Activated CD4-positive, alpha-beta T cell treated with anti-CD3 and anti-CD28 coated beads for 24 hours (primary cell): ENCODE data around the gene GAS5.
"Not testable (repeated sequence)": the region's sequence is repeated elsewhere in the genome, so short reads cannot be mapped to it uniquely, and the experiment has no call there.

Experiments used
- DNase-seq, 2 donors: peaks; one replicate each; pipeline ENCODE4 v3.0.0-alpha.2; 2020; ENCODE audit warnings: low read depth in 2 of 2

Gene GAS5

DNA sequence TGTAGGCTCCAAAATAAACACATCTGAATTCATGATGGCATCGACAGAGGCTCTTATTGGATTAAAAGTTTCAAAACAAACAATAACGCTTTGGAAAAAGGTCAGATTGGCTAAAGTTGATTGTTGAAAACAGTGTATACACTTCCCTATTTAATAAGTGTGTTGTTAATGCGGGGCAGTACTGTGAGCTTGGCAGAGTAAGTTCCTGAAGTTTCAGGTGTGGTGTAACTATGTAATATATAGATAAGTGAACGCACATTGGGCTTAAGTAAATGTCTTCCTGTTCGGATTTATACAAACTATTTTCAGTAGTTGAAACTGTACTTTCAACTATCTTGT is 1.2 kb upstream of the GAS5 start:
- DNase-seq: no peak

DNA sequence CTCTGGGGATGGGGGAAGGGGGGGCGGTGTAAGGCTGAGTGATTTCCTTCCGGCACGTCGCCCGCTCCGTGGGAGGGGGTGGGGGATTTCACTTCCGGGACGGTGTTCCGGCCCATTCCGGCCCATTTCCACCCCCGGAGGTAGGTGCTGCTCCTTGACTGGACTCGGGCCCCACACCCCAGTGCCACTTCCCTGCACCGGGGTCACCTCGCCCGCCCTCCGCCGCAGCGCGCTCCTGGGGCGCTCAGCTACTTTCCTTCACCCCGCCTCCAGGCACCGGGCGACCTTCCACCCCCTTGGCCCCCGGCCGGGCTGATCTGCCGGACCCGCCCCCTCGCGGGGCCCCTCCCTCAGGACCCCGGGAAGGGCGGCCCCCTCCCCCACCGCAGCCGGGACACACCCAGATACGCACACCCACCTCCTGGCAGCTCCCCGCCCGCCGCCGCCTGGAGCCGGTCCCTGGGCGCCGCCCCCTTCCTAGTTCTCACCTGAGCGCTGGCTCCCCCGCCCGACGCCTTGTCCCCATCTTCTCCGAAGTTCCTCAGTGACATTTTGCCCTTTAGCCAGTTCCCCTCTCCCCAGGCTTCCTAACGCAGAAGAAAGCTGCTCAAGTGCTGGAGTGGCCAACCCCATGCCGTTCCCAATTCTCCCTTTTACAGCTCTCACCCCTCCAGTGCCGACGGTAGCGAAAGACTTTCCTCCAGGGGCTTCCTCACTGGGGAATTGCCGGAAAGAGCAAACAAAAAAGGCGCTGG is 654 bp upstream of the GAS5 start, which contains the start of gene ZBTB37:
Gene ZBTB37 (plus strand): TSS at position 115 of the 755 bp plus-strand sequence. CDS start 1,846 bp downstream, outside the sequence.
- peak; percentile 89 to 95 for DNase-seq

DNA sequence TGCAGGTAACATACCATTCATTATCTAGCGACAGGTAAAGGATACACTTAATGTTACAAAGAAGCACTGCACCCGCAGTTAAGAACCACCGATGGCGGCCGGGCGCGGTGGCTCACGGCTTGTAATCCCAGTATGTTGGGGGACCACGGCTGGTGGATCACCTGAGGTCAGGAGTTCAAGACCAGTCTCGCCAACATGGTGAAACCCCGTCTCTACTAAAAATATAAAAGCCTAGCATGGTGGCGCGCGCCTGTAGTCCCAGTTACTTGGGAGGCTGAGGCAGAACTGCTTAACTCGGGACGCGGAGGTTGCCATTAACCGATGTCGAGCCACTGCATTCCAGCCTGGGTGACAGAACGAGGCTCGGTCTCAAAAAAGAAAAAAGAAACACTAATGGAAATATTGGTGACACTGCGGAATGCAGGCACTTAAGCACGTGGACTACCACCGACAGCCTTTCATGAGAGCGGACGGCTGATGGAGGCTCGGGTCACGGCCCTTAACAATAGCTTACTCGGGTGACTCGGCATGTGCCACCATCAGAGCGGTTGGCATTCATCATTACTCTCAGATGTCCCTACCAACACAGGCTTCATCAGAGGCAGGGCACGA is 542 bp downstream of the GAS5 start:
- peak; percentile 38 to 39 for DNase-seq

DNA sequence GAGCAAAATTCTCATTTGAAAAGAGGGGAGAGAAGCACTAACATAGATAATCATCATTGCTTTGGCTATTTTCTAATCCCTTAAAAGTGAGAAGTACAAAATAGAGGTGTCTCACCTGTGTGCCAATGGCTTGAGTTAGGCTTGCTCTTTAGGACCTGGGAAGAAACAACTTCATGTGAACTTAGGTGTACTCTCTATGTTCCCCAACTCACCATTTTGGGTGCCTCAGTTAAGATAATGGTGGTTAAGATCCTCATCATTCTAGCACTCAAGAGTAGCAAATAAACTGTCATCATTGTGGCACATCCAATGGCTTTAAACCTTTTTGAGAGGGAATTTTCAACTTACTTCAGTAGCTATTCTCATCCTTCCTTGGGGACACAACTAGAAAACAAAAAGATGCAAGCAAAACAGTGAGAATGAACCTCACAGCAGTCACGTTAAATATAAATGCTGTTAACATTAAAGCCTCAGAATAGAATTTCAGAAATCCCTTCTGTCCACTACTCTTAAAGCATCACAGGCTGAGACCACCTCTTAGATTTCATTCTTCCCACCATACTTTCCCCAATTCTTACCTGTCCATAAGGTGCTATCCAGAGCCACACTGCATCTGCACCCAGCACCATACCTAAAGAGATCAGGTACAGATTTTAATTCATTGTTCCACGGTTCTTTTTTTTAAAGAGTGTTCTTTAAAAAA is 1.2 kb downstream of the GAS5 start:
- DNase-seq: no peak

DNA sequence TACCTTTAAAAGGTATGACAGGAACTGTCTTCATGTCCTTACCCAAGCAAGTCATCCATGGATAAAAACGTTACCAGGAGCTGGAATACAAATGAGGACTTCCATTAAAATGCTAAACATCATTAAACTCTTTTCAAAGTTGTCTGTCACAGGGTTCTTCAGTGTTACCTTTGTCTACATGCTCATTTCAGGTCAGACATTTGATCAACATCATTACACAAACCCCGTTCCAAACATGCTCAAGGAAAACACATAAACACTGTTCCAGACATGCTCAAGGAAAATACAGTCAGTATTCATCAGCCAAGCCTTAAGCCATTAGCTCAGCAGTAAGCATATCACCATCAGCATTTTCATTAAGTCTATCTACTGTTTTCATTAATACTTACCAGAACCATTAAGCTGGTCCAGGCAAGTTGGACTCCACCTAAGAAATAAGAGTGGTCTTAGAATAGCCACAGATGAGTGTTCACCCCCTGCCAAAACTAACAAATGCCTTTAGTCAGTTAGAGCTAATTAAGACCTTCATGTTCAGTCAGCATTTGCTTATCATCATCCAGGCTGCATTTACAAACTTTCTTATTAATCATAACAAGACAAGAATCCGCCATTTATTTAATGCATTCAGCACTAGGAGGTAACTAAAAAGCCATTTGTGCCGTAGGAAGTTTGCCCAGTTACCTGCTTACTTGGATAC is 2.2 kb downstream of the GAS5 start:
- no peak for DNase-seq

DNA sequence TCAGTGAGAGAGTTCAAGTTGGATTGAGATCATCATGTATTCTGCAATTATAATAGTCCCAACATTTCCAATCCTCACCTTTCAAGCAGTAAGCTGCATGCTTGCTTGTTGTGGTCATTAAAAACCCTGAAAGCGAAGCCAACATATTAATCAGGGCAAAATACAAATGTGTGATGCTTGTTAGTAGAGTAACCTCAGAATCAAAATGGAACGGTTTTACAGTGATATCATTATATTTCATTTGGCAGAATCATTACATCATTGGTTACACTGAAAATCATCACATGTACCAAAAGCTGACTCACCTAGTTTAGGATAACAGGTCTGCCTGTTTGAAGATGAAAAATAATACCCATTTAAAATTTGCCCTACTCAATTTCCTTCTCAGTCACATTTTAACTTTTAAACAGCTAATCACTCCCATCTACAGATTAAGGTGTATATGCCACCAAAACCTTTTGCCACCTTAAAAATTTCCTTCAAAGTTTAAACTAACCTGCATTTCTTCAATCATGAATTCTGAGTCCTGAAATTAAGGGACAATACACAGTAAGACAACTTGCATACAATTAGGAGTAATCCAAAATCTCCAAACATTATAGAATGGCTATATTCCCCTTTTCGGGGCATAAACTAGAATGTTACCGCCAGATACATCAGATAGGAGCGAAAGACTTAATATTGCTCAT is 3.5 kb downstream of the GAS5 start:
- DNase-seq: no peak

DNA sequence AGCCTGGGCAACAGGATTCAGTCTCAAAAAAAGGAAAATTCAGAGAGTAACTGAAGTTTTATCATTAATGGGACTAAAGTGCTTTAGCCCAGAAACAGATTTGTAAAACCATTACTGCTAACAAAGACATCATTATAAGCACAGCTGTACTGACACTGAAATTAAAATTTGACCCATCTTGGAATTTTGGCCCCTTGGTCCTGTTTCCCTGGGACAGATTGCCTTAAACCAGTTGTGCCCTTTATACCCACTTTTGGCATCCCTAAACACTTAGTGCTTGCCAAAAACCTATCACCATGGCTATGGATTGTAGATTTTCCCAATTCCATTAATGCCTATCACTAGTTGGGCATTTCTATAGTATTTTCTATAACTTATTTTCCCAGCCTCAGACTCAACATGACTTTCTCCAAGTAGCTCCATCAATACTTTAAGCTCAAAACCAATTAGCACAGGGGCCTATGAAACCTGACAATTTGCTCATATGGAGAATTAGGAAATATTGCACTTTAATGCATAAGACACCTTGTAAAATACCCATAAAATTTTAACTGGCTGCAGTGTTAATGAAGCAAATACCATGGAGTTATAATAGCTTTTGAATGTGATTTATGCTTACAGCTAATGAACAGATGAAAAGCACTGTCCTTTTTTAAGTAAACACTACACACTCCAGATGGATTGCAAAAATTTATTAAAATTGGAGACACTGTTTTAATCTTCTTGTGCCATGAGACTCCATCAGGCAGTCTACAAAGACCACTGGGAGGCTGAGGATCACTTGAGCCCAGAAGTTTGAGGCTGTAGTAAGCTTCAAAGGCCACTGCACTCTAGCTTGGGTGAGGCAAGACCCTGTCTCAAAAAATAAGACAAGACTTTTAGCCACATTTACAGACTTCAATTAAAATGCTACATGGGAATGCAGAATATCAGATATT is 4.3 kb downstream of the GAS5 start:
- no peak for DNase-seq

DNA sequence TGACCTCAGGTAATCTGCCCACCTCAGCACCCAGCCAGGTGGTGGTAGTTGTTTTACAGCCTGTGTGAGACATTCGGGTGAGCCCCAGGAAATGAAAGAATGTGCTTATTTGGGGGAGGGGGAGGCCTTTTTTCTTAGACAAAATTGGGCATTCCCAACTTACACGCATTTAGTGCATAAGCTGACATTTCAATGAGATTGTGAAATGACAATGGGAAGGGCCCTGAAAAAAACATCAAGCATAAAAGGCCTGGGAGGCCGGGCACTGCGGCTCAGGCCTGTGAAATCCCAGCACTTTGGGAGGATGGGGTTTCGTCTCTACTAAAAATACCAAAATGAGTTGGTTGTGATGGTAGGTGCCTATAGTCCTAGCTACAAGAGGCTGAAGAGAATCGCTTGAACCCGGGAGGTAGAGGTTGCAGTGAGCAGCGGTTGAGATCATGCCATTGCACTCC is 5.0 kb downstream of the GAS5 start:
- DNase-seq: no peak

DNA sequence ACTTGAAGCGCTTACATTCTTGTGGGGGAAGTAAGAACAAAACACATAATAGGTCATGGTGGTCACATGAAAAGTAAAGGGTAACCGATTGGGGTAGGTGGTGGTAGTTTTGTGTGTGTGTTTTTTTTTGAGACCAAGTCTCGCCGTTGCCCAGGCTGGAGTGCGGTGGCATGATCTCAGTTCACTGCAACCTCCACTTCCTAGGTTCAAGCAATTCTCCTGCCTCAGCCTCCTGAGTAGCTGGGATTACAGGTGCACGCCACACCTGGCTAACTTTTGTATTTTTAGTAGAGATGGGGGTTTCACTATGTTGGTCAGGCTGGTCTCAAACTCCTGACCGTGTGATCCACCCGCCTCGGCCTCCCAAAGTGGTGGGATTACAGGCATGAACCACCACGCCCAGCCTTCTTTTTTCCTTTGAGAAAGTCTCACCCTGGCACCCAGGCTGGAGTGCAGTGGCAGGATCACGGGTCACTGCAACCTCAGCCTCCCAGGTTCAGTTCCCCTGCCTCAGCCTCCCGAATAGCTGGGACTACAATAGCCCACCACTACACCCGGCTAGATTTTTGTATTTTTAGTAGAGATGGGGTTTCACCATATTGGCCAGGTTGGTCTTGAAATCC is 5.5 kb downstream of the GAS5 start:
- DNase-seq: peak in 1 of 2 donors; percentile 42

DNA sequence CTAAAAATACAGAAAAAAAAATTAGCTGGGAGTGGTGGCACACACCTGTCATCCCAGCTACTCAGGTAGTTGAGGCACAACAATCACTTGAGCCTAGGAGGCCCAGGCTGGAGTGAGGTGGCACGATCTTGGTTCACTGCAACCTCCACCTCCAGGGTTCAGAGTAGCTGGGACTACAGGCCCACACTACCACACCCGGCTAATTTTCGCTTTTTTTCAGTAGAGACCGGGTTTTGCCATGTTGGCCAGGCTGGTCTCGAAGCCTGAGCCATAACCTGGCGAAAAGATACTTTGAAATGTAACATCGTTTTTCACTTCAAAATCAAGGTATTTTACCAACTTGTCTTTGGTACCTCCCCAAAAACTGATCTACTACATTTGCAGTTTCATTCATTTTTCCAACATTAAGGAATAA is 6.1 kb downstream of the GAS5 start:
- peak in 1 of 2 donors; percentile 35 for DNase-seq

DNA sequence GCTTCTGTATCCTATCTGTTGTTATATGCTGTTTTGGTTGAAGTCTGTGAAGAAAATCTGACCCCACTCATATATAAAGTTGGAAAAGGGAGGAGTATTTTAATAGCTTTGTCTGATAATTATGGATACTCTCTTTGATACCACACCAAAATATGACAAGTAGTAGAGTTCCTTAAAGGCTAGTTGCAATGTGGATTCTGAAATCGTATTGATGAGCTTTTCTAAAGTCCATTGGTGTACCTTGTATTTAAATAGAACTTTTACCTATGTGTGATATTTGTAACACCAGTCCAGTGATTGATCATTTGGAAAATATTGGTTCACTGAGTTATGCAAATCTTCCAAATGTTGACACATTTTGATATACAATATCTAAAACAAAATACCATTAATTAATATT is 7.7 kb downstream of the GAS5 start:
- no peak for DNase-seq

DNA sequence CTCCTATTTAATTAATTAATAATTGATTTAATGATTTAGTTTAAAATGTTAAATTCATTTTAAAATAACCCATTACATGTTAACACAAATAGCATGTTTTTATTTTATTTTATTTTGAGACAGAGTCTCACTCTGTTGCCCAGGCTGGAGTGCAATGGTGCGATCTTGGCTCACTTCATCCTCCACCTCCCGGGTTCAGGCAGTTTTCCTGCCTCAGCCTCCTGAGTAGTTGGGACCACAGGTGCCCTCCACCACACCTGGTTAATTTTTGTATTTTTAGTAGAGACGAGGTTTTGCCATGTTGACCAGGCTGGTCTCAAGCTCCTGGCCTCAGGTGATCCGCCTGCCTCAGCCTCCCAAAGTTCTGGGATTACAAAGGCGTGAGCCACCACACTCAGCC is 8.2 kb downstream of the GAS5 start:
- DNase-seq: not testable (repeated sequence)

DNA sequence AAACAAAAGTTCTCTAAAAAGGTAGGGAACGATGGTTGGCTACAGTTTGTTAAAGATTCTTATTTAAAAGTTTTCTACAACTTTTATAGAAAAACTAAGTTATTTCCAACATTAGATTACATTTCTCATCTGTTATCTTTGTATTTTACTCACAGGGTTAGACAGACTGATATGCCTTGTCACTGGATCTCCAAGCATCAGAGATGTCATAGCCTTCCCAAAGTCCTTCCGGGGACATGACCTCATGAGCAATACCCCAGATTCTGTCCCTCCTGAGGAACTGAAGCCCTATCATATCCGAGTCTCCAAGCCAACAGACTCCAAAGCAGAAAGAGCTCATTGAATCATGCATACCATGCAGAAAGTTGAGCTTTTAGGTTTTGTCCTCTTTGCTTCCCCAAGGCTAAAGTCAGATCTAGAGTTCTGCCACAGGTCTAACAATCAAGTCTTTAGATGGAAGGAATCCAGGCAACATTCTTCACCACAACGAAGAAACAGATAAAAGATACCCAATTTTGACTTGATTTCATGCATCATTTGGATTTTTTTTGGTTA is 10.3 kb downstream of the GAS5 start:
- DNase-seq: no peak

DNA sequence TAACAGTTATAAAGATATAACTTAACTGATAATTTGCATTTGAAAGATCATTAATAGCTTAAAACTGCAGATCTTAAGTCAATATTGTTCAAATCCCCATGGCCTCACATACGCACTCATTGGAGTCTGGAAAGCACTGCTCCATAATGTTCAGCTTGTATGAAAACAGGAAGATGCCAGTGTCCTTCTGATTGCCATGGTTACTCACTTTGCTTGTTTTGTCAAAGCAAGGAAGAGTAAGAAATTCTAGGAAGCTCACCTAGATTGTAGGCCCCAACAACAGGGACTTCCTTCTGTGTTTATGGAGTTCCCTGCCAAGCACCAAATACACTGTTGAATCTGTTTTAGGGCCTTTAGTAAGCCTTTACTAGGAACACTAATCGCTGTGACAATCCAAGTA is 10.9 kb downstream of the GAS5 start:
- no peak for DNase-seq

DNA sequence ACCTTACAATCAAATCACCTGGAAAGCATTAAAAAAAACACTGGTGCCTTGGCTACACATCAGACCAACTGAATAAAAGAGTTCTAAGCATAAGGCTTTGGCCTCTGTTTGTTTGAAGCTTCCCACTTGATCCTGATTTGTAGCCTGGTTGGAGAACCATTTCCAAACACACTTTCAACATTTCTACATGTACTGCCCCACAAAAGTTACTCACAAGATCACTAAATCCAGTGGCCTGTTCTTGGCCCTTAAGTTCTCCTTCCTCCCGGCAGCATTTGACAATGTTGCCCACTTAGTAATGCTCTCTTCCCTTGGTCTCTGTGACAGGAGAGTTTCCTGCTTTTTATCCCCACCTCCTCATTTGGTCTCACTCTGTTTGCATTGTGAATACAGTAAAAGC is 11.8 kb downstream of the GAS5 start:
- DNase-seq: no peak

DNA sequence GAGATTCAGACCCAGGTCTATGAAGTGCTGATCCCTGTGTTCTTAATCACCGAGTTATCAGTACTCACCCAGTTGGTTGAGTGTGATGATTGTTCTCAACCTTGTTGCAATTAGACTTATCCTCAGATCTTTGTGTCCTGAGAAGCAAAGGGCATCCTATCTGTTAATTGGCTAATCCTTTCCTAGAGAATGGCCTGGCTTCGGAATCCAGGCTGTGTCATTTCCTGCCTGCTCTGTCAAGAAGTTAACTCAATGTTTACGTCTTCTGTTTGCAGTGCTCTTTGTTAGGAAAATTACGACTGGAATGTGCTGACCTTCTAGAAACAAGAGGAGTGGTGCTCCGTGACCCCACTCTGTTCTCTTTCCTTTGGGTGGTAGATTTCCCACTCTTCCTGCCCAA is 14.7 kb downstream of the GAS5 start:
- DNase-seq: no peak

DNA sequence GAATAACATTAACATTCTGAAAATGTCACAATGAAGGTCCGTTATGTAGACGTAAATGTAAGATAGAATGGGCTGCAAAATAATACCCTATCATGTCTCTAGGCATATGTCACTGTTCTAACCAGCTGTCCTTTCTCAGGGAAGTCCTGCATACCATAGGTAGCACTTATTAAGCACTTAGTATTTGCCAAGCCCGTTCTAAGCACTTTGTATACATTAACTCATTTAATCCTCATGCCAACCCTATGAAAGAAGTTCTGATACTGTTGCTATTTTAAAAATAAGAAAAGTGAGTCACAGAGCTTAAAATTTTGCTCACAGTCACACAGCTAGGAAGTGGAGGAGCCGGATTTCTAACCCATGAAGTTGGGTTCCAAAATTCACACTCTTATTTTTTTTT is 15.7 kb downstream of the GAS5 start:
- no peak for DNase-seq

DNA sequence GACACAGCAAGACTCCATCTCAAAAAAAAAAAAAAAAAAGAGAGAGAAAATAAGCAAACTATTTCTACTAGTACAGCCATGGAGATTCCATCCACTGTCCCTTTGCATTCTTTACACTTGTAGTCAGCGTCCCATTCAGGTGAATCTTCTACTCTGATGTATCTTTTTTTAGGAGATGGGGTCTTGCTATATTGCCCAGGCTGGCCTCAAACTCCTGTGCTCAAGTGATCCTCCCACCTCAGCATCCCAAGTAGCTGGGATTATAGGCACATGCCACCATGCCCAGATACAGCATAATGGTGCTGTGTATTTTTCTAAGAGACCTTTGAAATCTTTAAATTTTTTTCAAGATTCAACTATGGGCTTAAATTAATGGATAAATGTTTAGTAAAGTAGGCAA is 35.0 kb downstream of the GAS5 start:
- no peak for DNase-seq

DNA sequence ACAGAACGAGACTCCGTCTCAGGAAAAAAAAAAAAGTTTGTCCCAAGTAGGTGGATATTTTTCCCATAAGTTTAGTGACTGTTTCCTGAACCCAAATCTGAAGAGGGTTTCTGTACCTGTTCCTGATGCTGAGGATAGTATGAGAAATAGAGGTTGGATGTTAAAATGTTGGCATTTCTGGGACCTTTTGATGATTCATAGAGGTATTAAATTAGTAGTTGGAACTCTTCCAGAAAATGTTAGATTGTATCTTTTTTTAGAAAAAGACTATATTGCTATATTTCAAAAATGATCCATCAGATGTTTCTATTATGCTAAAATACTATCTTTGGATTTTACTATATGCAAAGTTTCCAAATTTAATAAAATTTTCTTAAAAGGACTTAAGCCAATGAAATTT is 40.2 kb downstream of the GAS5 start:
- no peak for DNase-seq
